ENCODE results near the gene MDC1. TPM values are rescaled to one million over a fixed set of nuclear protein-coding genes. Genes with fewer than 3 reads are reported as not detected.
"Not testable (repeated sequence)": the region's sequence is repeated elsewhere in the genome, so short reads cannot be mapped to it uniquely, and the experiment has no call there.

Gene MDC1
- total RNA-seq, 1 donor from 2014 or later, result 97.2 TPM

DNA sequence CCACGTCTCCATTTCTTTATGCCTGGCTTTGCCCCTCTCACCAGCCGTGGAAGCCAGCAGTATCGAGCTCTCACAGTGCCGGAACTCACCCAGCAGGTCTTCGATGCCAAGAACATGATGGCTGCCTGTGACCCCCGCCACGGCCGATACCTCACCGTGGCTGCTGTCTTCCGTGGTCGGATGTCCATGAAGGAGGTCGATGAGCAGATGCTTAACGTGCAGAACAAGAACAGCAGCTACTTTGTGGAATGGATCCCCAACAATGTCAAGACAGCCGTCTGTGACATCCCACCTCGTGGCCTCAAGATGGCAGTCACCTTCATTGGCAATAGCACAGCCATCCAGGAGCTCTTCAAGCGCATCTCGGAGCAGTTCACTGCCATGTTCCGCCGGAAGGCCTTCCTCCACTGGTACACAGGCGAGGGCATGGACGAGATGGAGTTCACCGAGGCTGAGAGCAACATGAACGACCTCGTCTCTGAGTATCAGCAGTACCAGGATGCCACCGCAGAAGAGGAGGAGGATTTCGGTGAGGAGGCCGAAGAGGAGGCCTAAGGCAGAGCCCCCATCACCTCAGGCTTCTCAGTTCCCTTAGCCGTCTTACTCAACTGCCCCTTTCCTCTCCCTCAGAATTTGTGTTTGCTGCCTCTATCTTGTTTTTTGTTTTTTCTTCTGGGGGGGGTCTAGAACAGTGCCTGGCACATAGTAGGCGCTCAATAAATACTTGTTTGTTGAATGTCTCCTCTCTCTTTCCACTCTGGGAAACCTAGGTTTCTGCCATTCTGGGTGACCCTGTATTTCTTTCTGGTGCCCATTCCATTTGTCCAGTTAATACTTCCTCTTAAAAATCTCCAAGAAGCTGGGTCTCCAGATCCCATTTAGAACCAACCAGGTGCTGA lies 7.0 kb upstream of the MDC1 start:
- H3K36me3 Mint-ChIP-seq (ENCODE audit: low read depth), result peaks cover 72% of the 10 kb centered on the region
- peak; percentile 65 for DNase-seq
- peak overlapping the region; percentile 95 for H3K4me3 Mint-ChIP-seq
- not testable (repeated sequence) for H3K27me3 Mint-ChIP-seq, H3K9me3 Mint-ChIP-seq
- H3K27ac Mint-ChIP-seq, result peak overlapping the region; percentile 78
- H3K4me1 Mint-ChIP-seq, result peaks cover 39% of the 10 kb centered on the region
- intact Hi-C loops (cut with micrococcal nuclease), result loop anchor here (10.0 kb wide), 1 partner anchor 361 kb away; no protein-coding TSS in a partner anchor

DNA sequence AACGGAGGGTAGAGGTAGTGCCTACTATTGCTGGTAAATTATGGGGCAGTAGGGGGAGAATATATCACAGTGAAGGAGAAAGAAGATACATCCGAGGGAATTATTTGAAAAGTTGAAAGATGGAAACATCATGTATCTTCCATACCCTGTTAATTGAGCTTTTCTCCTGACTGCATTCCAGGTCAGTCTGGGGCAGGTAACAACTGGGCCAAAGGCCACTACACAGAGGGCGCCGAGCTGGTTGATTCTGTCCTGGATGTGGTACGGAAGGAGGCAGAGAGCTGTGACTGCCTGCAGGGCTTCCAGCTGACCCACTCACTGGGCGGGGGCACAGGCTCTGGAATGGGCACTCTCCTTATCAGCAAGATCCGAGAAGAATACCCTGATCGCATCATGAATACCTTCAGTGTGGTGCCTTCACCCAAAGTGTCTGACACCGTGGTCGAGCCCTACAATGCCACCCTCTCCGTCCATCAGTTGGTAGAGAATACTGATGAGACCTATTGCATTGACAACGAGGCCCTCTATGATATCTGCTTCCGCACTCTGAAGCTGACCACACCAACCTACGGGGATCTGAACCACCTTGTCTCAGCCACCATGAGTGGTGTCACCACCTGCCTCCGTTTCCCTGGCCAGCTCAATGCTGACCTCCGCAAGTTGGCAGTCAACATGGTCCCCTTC lies 6.2 kb upstream of the MDC1 start:
- Mint-ChIP-seq H3K4me3 (peak overlapping the region; percentile 95), H3K4me1 (peaks cover 44% of the 10 kb centered on the region), H3K27ac (peak overlapping the region; percentile 97), H3K36me3 (ENCODE audit: low read depth) (peaks cover 71% of the 10 kb centered on the region)
- intact Hi-C loops (cut with micrococcal nuclease), result loop anchor here (10.0 kb wide), 1 partner anchor 362 kb away; no protein-coding TSS in a partner anchor
- DNase-seq, H3K27me3 Mint-ChIP-seq, H3K9me3 Mint-ChIP-seq: not testable (repeated sequence)

DNA sequence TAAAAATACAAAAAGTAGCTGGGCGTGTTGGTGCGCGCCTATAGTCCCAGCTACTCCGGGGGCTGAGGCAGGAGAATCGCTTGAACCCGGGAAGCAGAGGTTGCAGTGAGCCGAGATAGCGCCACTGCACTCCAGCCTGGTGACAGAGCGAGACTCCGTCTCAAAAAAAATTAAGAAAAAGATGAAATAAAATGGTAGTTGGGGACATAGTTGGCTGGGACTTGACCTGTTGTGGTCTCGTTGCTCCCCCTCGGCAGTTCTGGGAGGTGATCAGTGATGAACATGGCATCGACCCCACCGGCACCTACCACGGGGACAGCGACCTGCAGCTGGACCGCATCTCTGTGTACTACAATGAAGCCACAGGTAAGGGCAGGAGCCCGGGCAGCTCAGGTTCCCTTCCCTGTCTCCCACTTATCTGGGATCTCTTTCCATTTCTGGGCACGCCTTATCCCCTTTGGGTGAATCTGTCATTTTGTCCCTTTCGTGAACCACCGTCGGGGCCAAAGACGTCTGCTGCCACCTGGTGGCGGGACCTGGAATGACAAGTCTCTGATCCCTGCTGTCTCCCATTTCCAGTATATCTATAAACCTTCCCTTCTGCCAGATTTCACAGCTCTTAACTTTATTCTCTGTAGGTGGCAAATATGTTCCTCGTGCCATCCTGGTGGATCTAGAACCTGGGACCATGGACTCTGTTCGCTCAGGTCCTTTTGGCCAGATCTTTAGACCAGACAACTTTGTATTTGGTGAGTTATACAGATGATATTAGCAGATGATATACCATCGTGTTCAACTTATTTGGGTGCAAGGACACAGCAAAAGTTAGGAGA lies 5.4 kb upstream of the MDC1 start:
- H3K4me3 Mint-ChIP-seq, result peak overlapping the region; percentile 95
- peaks cover 43% of the 10 kb centered on the region for H3K4me1 Mint-ChIP-seq
- DNase-seq, result peak; percentile 95
- peak overlapping the region; percentile 97 for H3K27ac Mint-ChIP-seq
- H3K36me3 Mint-ChIP-seq (ENCODE audit: low read depth), result peaks cover 63% of the 10 kb centered on the region
- no peaks in the 10 kb centered on the region for H3K9me3 Mint-ChIP-seq
- intact Hi-C loops (cut with micrococcal nuclease), result loop anchor here (1.0 to 10.0 kb wide), 3 partner anchors 9 to 362 kb away; no protein-coding TSS in a partner anchor
- H3K27me3 Mint-ChIP-seq, result no peaks in the 10 kb centered on the region

DNA sequence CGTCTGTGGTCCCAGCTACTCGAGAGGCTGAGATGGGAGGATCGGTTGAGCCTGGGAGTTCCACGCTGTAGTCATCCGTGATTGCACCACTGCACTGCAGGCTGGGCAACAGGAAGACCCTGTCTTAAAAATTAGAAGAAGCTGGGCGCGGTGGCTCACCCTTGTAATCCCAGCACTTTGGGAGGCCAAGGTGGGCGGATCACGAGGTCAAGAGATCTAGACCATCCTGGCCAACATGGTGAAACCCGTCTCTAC lies 4.9 kb upstream of the MDC1 start:
- Mint-ChIP-seq H3K4me3 (peak overlapping the region; percentile 95), H3K4me1 (peaks cover 44% of the 10 kb centered on the region), H3K36me3 (ENCODE audit: low read depth) (peaks cover 61% of the 10 kb centered on the region), H3K27ac (peak overlapping the region; percentile 97)
- H3K27me3 Mint-ChIP-seq, H3K9me3 Mint-ChIP-seq: not testable (repeated sequence)
- intact Hi-C loops (cut with micrococcal nuclease), result loop anchor here (1.0 to 10.0 kb wide), 3 partner anchors 9 to 363 kb away; no protein-coding TSS in a partner anchor
- peak; percentile 75 for DNase-seq

DNA sequence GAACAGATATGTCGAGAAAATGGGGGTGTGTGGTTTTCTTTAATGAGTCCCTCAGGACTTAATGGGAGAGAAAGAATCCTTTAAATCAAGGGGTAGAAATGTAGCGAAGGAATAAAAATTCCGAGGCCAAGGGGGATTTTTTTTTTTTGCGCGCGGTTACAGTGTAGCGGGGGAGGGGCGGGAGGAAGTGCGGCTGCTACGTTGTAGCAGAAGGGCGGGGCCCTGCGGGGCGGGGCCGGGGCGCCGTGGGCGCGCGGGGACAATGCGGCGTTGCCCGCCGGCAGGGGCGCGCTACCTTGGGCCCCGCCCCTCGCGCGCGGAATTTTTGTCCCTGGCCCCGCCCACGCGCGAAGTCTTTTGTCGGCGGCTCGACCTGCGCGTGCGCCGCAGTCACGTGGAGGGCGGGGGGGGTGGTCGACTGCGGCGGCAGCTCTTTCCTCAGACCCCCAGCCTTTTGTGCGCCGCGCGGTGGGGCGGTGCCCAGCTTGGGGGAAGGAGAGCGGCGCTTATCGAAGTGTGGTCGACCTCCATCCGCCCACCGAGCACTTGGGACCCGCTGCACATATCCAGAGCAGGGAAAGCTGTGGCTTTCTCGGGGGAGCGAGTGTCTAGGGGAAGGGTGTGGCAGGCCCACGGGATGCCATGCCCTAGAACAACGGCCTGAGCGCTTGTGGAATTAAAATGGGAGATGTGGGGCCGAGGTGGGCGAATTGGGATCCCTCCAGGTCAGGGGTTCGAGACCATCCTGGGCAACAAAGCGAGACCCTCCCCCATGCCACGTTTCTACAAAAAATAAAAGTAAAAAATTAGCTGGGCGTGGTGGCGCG lies 4.3 kb upstream of the MDC1 start:
- peak; percentile 99 for DNase-seq
- Mint-ChIP-seq H3K27ac (peak overlapping the region; percentile 97), H3K9me3 (no peaks in the 10 kb centered on the region), H3K4me1 (peaks cover 45% of the 10 kb centered on the region), H3K36me3 (ENCODE audit: low read depth) (peaks cover 60% of the 10 kb centered on the region), H3K4me3 (peak overlapping the region; percentile 95), H3K27me3 (no peaks in the 10 kb centered on the region)
- intact Hi-C loops (cut with micrococcal nuclease), result loop anchor here (1.0 to 10.0 kb wide), 5 partner anchors 10 to 363 kb away; partner anchors contain the start of genes MRPS18B and PPP1R10

DNA sequence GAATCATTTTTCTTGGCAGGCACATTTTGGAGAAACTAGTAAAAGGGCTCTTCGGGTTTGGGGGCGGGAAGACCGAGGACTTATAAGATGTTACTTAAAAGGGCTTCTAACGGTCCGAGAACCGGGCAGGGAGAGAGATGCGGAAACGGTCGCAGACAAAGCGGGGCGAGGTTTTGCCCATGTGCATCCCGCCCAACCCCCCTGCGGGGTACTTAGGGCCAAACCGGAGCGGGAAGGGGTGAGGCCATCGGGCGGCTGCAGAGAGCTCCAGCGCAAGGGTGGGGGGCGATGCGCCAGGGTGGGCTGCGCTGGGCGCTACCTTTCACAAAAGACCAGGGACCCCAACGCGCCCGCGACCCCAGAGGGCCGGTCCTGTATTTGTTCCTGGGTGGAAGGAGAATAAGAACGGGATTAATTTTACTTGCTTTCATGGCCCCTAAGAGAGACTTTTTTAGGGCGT lies 3.7 kb upstream of the MDC1 start:
- Mint-ChIP-seq H3K4me1 (peaks cover 51% of the 10 kb centered on the region), H3K4me3 (peak overlapping the region; percentile 95), H3K27ac (peak overlapping the region; percentile 97), H3K27me3 (no peaks in the 10 kb centered on the region), H3K36me3 (ENCODE audit: low read depth) (peaks cover 59% of the 10 kb centered on the region), H3K9me3 (no peaks in the 10 kb centered on the region)
- intact Hi-C loops (cut with micrococcal nuclease), result loop anchor here (1.0 to 10.0 kb wide), 4 partner anchors 16 to 364 kb away; partner anchors contain the start of genes GNL1, MRPS18B and PPP1R10
- DNase-seq, result peak; percentile 89

DNA sequence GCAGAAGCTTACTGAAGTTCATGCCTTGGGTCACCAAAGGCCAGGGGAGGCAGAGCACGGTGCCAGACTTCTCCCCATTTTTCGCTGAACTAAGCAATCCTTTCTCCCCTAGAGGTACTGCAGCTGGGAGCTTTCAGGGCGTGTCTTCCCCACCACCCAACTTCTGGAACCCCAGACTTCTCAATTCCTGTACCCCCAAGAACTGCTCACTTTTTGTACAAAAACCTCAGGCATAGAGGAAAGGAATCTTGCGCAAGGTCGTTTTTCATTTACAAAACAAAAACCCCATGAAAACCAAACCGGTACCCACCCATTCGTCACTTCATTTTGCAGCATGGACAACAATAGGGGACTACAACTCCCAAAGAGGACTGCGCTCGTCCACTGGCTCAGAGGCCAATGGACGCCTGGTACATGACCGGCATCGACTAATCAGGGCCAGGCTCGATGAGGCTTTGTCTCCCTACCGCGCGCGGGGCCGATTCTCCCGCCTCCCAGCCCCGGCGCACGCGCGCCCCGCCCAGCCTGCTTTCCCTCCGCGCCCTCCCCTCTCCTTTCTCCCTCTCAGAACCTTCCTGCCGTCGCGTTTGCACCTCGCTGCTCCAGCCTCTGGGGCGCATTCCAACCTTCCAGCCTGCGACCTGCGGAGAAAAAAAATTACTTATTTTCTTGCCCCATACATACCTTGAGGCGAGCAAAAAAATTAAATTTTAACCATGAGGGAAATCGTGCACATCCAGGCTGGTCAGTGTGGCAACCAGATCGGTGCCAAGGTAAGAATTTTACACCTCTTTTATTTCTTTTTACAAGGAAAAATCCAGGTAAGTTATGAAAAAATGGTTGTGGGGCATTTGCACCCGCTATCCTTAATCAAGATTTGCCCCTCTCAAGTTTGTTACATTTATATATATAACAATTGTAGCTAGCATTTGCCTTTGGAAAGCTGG lies 3.0 kb upstream of the MDC1 start, which contains the start of gene TUBB:
Gene TUBB, plus strand, starts transcription at position 562 of the 947 bp plus-strand sequence. Its CDS starts 155 bp downstream, at position 717.
- Mint-ChIP-seq H3K9me3 (no peaks in the 10 kb centered on the region), H3K4me3 (peak within 1 kb of the TSS; percentile 95), H3K27me3 (no peaks in the 10 kb centered on the region), H3K27ac (peak within 1 kb of the TSS; percentile 97), H3K36me3 (ENCODE audit: low read depth) (peaks cover 57% of the 10 kb centered on the region), H3K4me1 (peaks cover 50% of the 10 kb centered on the region)
- peak; percentile 98 for DNase-seq
- intact Hi-C loops (cut with micrococcal nuclease), result loop anchor here (1.0 to 10.0 kb wide), 3 partner anchors 17 to 365 kb away; partner anchors contain the start of gene GNL1

DNA sequence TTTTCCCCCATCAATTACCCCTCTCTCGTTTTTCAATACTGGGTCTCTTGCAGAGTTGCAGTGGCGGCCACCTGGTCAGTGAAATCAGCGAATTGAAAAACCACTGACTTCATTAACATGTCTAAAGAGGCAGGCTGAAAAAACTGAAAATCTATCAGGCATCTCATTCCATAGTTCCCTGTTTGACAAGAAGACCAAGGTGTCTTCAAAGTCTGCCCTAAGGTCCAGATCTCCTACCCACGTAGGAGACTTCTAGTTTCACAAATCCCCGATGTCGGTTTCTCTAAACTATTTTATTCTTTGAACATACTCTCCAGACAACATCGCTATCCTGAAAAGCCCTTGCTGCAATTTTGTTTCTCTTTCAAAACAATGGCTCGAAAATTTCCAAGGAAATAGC lies 2.3 kb upstream of the MDC1 start:
- Mint-ChIP-seq H3K4me3 (peak overlapping the region; percentile 95), H3K9me3 (no peaks in the 10 kb centered on the region), H3K4me1 (peaks cover 47% of the 10 kb centered on the region), H3K27ac (peak overlapping the region; percentile 97), H3K27me3 (no peaks in the 10 kb centered on the region), H3K36me3 (ENCODE audit: low read depth) (peaks cover 57% of the 10 kb centered on the region)
- intact Hi-C loops (cut with micrococcal nuclease), result no loop called here
- no peak for DNase-seq

DNA sequence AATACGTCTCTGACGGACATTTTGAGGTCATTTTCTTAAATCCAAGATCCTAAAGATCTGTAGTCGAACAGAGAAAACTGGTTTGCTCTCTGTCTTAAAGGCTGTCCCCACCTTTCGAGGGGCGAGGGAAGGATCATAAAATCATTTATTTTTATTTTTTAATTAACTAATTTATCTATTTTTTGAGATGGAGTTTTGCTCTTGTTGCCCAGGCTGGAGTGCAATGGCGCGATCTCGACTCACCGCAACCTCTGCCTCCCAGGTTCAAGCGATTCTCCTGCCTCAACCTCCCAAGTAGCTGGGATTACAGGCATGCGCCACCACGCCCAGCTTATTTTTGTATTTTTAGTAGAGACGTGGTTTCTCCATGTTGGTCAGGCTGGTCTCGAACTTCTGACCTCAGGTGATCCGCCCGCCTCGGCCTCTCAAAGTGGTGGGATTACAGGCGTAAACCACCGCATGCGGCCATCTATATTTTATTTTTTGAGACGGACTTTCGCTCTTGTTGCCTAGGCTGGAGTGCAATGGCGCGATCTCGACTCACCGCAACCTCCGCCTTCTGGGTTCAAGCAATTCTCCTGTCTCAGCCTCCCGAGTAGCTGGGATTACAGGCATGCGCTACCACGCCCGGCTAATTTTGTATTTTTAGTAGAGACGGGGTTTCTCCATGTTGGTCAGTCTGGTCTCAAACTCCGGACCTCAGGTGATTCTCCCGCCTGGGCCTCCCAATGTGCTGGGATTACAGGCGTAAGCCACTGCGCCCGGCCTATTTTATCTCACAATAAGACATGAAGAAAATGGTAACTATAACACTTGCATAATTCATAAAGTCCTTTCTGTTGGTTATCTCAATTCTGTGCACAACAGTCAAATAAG lies 1.0 kb upstream of the MDC1 start:
- peak; percentile 61 for DNase-seq

DNA sequence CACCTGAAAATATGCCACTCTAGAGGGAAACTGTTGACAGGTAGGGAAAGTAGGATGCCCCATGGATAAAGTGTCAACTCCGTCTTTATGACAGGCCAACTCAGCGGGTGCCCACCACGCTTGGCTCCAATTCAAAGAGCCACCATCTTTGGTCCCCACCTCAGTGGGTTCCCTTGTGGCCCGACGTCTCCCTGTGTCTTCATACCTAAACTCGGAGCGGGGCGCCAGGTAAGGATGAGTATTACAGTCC lies 277 bp downstream of the MDC1 start:
- Mint-ChIP-seq H3K4me3 (peak overlapping the region; percentile 95), H3K27me3 (no peaks in the 10 kb centered on the region), H3K27ac (peak overlapping the region; percentile 99), H3K4me1 (peaks cover 49% of the 10 kb centered on the region), H3K9me3 (no peaks in the 10 kb centered on the region), H3K36me3 (ENCODE audit: low read depth) (peaks cover 54% of the 10 kb centered on the region)
- no peak for DNase-seq
- intact Hi-C loops (cut with micrococcal nuclease), result loop anchor here (1.0 to 2.0 kb wide), 7 partner anchors 25 to 160 kb away; partner anchors contain the start of genes ABCF1, C6orf136, FLOT1 and MRPS18B

More for the DNA sequence above, 1.0 kb upstream of the MDC1 start:
- H3K27me3 Mint-ChIP-seq, H3K9me3 Mint-ChIP-seq: not testable (repeated sequence)
- H3K27ac Mint-ChIP-seq, result peak overlapping the region; percentile 99
- H3K36me3 Mint-ChIP-seq (ENCODE audit: low read depth), result peaks cover 55% of the 10 kb centered on the region
- intact Hi-C loops (cut with micrococcal nuclease), result loop anchor here (1.0 to 2.0 kb wide), 7 partner anchors 24 to 161 kb away; partner anchors contain the start of genes ABCF1, C6orf136, FLOT1 and MRPS18B
- peaks cover 42% of the 10 kb centered on the region for H3K4me1 Mint-ChIP-seq
- peak overlapping the region; percentile 95 for H3K4me3 Mint-ChIP-seq

DNA sequence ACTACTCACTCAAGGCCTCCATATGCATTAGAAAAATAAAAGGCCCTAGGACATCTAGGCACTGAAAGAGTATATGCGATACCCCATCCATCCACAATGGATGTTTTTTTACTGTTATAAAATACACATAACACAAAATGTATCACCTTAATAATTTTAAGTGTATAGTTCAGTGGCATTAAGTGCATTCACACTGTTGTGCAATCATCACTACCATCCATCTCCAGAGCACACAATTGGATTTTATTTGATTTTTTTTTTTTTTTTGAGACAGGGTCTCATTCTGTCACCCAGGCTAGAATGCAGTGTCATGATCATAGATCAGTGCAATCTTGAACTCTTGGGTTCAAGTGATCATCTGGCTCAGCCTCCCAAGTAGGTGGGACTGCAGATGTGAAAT lies 2.8 kb downstream of the MDC1 start:
- Mint-ChIP-seq H3K4me3 (no peak overlapping the region), H3K9me3 (no peaks in the 10 kb centered on the region), H3K27ac (no peak overlapping the region), H3K27me3 (no peaks in the 10 kb centered on the region), H3K36me3 (ENCODE audit: low read depth) (peaks cover 59% of the 10 kb centered on the region), H3K4me1 (peaks cover 57% of the 10 kb centered on the region)
- intact Hi-C loops (cut with micrococcal nuclease), result no loop called here
- no peak for DNase-seq

Data from activated CD4-positive, alpha-beta T cell treated with anti-CD3 and anti-CD28 coated beads, Interleukin-2, amount 10 ng/mL, durations not matched to agents 24 days and 14 days (primary cell).